Thoracic aorta (tissue), 2 donors: ENCODE measurements around the gene ALDH3A2. TPM values are rescaled to one million over a fixed set of nuclear protein-coding genes. Genes with fewer than 3 reads are reported as not detected.

Experiments used
- ATAC-seq: fragments of 150-250 bp; one replicate; pipeline ENCODE4 v1.8.0; 2017; ENCODE audit warnings: low read depth; ENCODE audit not compliant: insufficient number of reproducible peaks, low FRiP score
- DNase-seq: peaks from one replicate; pipeline ENCODE4 v3.0.0-alpha.2; 2020; ENCODE audit warnings: low spot score
- H3K27ac ChIP-seq, 2 donors: fragments of 200-600 bp; sonication (generic); 1 replicate in 1 of 2; 2 replicates in 1 of 2; pipeline ENCODE4 v1.5.1; 2016; ENCODE audit warnings: mild to moderate bottlenecking in 2 of 2, moderate library complexity in 2 of 2
- H3K27me3 ChIP-seq: fragments of 200-600 bp; sonication (generic); replicated peaks from 2 replicates; pipeline ENCODE4 v1.6.0; 2016; ENCODE audit warnings: mild to moderate bottlenecking; ENCODE audit not compliant: insufficient read depth
- H3K36me3 ChIP-seq: fragments of 200-600 bp; sonication (generic); one replicate; pipeline ENCODE4 v1.5.1; 2016
- H3K4me1 ChIP-seq, 2 donors: fragments of 200-600 bp; sonication (generic); 1 replicate in 1 of 2; 2 replicates in 1 of 2; pipeline versions ENCODE4 v1.5.1 to v1.6.0; 2016; ENCODE audit warnings: low read depth in 2 of 2, mild to moderate bottlenecking in 1 of 2; ENCODE audit not compliant: control insufficient read depth in 1 of 2
- H3K4me3 ChIP-seq: fragments of 200-600 bp; sonication (generic); 2 replicates; pipeline ENCODE4 v1.5.1; 2016; ENCODE audit warnings: mild to moderate bottlenecking
- H3K9me3 ChIP-seq: fragments of 200-600 bp; sonication (generic); 2 replicates; pipeline ENCODE4 v1.5.1; 2016
- total RNA-seq, 2 donors: library from RNA; depleted of rRNA; stranded (reverse); fragments of >200 nt; gene quantifications; one replicate each; pipeline versions ENCODE4 v1.1.0 to v1.2.3, GENCODE V29; 2016
- TF ChIP-seq, protein P1 (sequence below): fragments of 200-600 bp; sonication (generic); IDR thresholded peaks from one replicate; pipeline ENCODE4 v1.5.1; 2019; ENCODE audit warnings: antibody characterized with exemption

The ALDH3A2 gene
- total RNA-seq, 2 donors from 2014 or later = 98.1 to 125 TPM

DNA sequence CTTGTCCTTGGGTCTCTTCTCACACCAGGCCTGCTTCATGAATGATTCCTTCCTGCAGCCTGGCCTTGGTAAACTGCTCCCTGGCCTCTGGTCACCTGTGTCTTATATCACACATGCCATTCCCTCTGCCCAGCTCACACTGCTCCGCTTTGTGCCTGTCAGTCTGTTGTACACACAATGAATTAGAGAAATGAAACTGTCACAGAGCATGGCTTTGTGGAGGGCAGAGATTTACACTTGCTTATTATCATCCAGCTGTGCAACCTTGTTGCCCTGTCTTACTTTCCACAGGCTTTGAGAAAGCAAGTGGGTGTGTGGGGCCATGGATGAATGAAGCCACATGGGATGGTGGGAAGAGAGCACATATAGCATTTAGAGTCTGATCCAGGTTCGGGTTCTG is 22.4 kb downstream of the ALDH3A2 start:
- Histone ChIP-seq H3K9me3 (no peaks in the 10 kb centered on the region), H3K27ac (peak overlapping the region in 1 of 2 donors; percentile 17), H3K4me1 (peaks cover 0 to 28% of the 10 kb centered on the region in 2 donors), H3K36me3 (peaks cover 29% of the 10 kb centered on the region), H3K4me3 (no peak overlapping the region), H3K27me3 (no peaks in the 10 kb centered on the region)
- no peak for DNase-seq
- ATAC-seq = no peak
- TF ChIP-seq, protein P1, sequence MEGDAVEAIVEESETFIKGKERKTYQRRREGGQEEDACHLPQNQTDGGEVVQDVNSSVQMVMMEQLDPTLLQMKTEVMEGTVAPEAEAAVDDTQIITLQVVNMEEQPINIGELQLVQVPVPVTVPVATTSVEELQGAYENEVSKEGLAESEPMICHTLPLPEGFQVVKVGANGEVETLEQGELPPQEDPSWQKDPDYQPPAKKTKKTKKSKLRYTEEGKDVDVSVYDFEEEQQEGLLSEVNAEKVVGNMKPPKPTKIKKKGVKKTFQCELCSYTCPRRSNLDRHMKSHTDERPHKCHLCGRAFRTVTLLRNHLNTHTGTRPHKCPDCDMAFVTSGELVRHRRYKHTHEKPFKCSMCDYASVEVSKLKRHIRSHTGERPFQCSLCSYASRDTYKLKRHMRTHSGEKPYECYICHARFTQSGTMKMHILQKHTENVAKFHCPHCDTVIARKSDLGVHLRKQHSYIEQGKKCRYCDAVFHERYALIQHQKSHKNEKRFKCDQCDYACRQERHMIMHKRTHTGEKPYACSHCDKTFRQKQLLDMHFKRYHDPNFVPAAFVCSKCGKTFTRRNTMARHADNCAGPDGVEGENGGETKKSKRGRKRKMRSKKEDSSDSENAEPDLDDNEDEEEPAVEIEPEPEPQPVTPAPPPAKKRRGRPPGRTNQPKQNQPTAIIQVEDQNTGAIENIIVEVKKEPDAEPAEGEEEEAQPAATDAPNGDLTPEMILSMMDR = no peak

DNA sequence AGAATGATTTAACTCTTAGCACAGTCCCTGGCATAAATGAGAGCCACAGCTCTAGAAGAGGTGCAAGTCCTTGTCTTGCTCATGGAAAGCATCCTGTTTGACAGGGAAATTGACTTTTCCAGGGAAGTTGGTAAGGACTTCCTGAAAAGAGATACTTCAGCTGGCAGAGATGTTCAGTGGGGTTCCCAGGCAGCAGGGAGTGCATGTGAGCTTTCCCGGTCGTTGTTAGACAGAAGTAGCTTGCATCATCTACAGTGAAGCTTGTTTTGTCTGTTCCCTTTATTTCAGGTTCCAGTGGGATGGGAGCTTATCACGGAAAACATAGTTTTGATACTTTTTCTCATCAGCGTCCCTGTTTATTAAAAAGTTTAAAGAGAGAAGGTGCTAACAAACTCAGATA is 22.9 kb downstream of the ALDH3A2 start:
- no peak for ATAC-seq
- H3K36me3 ChIP-seq = peaks cover 25% of the 10 kb centered on the region
- H3K27ac ChIP-seq = peak overlapping the region in 1 of 2 donors; percentile 17
- no peak overlapping the region for H3K4me3 ChIP-seq
- H3K9me3 ChIP-seq = no peaks in the 10 kb centered on the region
- no peak for DNase-seq
- peaks cover 0 to 28% of the 10 kb centered on the region in 2 donors for H3K4me1 ChIP-seq
- no peaks in the 10 kb centered on the region for H3K27me3 ChIP-seq
- TF ChIP-seq, protein P1 = no peak

DNA sequence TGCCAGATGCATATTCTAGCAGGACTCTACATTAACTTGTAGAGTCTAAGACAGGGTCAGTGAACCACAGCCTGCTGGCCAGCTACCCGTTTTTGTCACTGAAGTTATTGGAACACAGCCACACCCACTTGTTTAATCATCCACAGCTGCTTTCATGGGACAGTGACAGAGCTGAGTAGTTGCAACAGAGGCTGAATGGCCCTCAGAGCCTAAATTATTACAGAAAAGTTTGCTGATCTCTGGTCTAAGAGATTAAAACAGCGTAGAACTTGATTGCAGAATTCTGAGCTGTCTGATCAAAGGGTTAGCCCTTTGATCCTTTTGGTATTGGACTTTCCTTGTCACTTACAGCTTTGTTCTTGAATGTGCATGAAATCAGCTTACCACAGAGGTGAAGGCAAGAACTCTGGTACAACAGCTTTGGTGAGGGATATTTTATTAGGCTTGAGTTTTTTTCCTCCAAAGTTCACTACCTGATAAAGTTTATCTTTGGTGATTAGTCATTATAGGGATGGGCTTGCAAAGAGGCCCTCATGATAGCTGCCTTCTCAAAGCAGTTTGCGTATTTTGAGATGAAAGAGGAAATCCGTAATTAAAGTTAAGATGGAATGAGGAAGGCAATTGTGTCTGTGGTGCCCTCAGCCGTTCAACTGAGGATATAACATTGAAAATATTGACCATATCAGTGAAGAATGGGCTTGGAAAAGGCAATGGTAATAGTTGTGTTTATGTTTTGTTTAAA is 23.6 kb downstream of the ALDH3A2 start:
- ATAC-seq (no peak), DNase-seq (no peak)
- H3K27me3 ChIP-seq = no peaks in the 10 kb centered on the region
- no peak overlapping the region for H3K4me3 ChIP-seq
- H3K36me3 ChIP-seq = peaks cover 31% of the 10 kb centered on the region
- H3K9me3 ChIP-seq = no peaks in the 10 kb centered on the region
- peak overlapping the region in 1 of 2 donors; percentile 14 for H3K27ac ChIP-seq
- TF ChIP-seq, protein P1 = no peak
- peaks cover 0 to 28% of the 10 kb centered on the region in 2 donors for H3K4me1 ChIP-seq

DNA sequence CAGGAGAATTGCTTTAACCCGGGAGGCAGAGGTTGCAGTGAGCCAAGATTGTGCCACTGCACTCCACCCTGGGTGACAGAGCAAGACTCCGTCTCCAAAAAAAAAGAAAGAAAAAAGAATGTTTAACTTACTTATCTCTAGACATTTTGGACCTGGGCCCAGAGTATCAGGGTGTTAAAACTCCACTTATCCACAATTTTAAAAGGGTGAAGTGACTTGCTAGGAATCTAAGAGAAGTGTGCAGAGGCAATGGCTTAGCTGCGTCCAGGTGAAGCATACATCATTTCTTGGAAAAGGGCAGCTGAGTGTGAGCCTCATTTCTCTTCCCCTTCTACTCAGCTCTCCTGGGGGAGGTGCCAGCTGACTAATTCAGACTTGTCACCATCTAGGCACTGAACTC is 25.1 kb downstream of the ALDH3A2 start:
- Histone ChIP-seq H3K9me3 (no peaks in the 10 kb centered on the region), H3K36me3 (peaks cover 30% of the 10 kb centered on the region), H3K4me1 (peaks cover 0 to 28% of the 10 kb centered on the region in 2 donors), H3K4me3 (no peak overlapping the region), H3K27me3 (no peaks in the 10 kb centered on the region), H3K27ac (peak overlapping the region; percentile 43 to 52)
- TF ChIP-seq, protein P1 = no peak
- DNase-seq = peak; percentile 47
- ATAC-seq = no peak

DNA sequence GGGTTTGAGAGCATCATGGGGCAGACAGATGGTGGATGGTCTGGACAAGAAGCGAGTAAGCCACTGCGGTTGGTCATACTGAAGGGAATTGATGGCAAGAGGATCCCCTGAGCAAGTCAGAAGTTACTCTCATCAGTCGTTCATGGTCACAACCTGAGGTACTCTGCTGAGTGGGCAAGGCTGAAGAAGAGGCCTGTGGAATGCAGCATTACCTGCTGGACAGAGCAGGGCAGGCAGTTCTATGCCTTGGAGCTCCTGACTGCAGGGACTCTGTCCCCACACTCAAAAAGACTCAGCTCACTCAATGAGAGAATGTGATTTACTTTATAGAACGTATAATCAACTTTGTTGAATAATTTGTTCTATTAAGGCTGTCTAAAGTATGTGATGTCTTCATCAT is 28.3 kb downstream of the ALDH3A2 start:
- H3K36me3 ChIP-seq = peaks cover 18% of the 10 kb centered on the region
- ATAC-seq = no peak

More for the DNA sequence above, 28.3 kb downstream of the ALDH3A2 start:
- Histone ChIP-seq H3K4me3 (no peak overlapping the region), H3K27me3 (no peaks in the 10 kb centered on the region), H3K9me3 (no peaks in the 10 kb centered on the region), H3K4me1 (peaks cover 0 to 26% of the 10 kb centered on the region in 2 donors), H3K27ac (no peak overlapping the region)
- TF ChIP-seq, protein P1 = no peak
- DNase-seq = no peak
